ENCODE measurements around the gene ANKS6.

Gene ANKS6

DNA sequence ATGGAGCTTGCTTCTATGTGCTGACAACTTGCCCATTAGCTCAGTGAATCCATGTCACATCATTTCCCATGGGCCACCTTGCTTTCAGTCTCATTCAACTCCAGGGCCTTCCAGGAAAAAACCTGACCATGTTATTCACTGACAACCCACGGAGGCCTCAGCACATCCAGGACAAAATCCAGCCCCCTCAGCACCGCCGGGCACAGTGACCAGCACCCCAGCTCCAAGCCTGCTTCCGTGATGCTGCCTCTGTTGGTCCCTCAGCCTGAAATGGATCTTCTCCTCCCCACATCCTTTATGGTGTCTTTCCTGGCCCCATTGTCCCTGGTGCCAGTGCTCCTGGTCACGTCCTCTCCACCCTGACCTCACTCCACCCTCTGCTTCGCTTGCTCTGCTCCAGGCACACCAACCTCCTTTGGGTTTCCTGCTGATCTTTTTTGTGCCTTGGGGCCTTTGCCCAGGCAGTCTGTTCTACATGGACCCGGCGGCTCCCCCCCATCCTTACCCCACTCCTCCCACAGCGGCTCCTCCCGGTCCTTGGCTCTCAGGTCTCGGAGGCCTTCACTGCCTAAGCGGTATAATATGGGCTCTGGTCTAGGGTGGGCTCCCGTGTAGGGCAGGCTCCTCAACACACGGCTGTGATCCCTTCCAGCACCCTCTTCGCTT is 25.0 kb downstream of the ANKS6 start:
- DNase-seq, result no peak

DNA sequence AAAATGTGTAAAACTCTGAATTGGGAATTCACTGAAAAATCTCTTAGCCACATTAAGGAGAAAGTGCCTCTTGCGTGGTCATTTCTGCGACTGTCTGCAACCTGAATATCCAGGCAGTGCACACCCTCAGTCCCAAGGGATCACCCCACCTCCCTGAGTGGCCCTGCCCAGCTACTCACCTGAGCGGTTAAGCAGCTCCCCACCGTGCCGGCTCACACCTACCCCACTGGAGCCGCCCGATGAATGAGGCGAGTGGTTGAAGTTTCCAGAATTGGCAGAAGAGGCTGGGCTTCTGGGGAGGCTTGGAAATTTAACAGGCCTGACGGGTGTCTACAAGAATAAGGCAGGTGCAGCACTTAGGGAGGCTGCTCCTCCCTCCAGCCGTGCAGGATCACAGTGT is 25.6 kb downstream of the ANKS6 start:
- DNase-seq, result no peak

DNA sequence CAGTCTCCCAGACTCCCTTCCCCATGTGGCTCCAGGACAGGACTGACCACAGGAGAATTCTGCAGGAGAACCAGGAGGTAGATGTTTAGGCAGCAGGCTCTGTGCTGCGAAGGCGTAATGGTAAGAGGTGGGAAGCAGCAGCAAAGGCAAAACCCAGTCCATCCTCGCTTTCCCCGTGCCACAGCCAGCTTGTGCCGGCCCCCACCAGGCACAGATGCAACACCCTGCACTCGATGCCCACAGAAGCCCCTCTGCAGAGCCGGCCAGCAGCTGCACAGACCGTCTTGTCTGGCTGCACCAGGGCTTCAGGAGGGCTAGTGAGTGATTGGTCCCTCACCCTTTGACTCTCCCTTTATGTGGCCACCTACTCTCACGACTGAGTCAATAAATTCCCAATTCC is 28.0 kb downstream of the ANKS6 start:
- no peak for DNase-seq

DNA sequence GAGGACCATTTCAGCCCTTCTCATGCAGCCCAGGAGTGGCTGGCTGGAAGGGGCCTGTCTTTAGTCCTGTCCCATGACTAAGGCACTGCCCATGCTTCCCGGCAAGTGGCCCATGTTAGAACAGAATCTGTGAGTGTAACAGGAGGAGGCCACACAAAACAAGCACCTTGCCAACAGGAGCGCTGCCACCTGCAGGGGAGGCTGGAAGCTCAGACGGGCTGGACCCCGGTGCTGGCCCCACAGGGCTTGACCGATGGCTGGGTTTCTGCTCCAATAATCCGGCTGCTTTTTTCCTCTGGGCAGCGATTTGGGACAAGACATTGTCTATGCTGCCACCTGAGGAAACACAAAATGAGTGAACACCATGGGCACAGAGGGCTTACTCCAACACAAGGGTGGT is 28.4 kb downstream of the ANKS6 start:
- no peak for DNase-seq

DNA sequence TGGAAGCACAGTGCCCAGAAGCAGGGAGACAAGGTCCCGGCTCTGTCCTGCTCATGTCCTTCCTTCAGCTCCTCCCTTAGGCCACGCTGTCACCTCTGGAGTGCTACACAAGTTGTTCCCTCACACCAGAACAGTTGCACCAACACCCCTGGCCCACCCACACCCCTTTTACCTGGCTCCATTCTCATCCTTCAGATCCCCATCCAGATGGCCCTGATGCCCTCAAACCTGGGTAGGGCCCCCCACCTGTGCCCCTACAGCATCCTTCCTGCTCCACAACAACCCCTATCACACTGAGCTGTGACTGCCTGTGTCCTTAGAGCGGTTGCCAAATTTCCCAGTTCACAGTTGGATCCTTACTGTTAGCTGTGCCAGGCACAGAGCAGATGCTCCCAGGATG is 29.2 kb downstream of the ANKS6 start:
- DNase-seq, result no peak

DNA sequence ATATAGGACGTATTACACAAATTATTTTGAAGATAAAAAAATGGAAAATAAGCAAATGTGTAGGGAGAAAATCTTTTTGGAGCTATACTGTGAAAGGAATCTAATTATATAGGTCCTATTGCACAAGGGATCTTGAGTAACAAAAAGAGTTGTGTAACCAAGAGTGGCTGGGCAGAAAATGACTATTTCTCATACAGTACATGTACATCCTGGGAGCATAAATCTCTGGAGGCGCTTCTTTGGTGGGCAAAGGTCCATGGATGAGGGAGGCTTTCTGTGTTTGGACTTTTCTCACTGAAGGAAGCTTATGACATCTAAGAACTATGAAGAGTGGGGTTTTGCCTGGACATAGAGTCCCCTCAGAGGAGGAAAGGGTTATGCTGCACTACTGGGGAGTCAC is 29.8 kb downstream of the ANKS6 start:
- DNase-seq, result peak; percentile 24

DNA sequence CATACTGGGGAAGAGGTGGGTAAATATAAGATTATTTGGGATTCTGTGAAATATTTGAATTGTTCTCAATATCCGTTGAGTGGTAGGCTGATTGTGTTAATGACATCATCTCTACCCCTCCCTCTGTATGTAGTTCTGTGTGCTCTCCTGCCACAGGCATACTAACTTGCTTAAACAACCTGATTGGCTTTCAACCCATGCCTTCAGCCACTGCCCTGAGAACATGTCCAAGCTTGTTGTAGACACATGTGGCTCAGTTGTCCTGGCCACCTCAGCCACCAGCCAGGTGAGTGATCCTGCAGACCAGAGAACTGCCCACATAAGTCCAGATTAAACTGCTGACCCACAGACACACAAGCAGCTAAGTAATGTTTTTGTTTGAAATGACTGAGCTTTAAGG is 31.1 kb downstream of the ANKS6 start:
- DNase-seq, result no peak

DNA sequence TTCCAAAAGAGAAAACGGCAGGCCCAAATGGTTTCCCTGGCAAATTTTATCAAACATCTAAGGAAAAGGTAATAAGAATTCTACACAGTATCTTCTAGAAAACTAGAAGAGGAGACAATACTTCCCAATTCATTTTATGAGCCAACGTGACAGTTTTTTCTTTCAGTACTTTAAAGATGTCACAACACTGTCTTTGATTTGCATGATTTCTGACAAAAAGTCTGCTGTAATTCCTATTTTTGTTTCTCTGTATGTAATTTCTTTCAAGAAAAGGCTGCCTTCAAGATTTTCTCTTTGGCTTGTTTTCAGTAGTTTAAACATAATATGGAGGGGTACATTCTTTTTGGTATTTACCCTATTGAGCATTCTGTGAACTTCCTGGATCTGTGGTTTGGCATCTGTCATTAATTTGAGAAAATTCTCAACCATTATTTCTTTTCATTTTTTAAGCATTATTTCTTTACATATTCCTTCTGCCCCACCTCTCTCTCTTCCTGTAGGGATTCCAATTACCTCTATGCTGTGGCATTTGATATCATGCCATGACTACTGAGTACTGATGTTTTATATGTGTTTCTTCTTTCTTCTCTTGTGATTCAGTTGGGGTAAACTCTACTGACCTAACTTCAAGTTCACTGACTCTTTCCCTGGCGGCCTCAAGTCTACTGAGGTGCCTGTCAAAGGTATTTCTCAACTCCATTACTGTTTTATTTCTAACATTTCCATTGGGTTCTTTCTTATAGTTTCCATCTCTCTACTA is 32.2 kb downstream of the ANKS6 start:
- peak; percentile 41 for DNase-seq

DNA sequence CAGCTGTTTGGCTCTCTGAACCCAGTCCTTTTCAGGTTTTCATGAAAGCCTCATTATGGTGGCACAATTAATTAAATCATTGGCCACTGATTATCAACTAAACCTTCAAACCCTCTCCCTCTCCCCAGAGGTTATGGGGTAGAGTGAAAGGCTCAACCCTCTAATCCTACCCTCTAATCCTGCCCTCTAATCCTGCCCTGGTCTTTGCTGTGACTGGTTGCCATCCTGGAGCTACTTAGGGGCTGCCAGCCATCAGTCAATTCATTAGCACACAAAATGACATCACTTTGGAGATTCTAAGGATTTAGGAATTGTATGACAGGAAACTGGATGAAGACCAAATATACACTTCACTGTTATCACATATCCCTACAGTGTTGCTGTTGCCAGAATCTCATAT is 36.1 kb downstream of the ANKS6 start:
- no peak for DNase-seq

DNA sequence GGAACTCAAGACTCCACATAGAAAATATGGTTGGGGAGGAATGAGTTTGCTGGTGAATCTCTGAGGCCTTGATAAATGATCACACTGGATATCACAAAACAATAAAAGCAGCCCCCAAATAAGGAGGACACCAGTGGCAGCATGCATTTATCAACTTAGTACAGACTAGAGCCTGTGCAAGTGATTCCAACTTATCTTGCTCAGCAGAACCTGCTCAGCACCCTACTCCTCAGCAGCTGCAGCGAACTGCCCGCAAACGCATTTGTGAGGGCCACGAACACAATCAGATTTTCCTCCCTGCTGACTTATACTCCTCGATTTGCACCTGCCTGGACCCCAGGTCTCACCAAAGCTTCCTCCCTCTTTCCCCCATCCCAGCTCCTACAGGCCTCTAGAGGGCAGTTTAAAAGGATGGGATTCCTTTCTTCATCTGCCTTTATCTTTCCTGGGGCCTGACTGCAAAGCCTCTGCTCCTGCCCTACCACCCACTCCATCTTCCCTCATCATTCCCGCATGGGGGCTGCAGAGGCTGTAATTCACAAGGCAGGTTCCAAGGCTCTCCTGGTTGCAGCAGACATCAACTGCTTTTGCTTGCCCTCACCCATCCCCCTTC is 41.2 kb downstream of the ANKS6 start:
- DNase-seq, result no peak

DNA sequence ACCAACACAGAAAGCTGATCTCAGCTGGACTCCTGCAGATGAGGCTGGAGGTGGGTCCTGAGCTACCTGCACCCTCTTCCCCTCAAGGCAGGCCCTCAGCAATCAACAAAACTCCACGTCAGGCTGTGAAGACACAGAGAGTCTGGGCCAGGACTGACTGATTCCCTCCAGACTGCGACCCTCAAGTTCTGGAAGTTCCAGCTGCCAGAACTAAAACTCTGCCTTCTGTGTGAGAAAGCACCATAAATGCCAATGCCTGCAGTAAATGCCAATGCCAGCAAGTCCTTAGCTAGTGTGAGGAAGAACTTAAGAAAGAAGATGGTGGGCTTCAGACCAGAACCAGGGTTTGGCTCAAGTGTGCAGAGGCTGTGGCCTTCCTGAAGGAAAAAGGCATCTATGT is 45.1 kb downstream of the ANKS6 start:
- DNase-seq, result no peak

DNA sequence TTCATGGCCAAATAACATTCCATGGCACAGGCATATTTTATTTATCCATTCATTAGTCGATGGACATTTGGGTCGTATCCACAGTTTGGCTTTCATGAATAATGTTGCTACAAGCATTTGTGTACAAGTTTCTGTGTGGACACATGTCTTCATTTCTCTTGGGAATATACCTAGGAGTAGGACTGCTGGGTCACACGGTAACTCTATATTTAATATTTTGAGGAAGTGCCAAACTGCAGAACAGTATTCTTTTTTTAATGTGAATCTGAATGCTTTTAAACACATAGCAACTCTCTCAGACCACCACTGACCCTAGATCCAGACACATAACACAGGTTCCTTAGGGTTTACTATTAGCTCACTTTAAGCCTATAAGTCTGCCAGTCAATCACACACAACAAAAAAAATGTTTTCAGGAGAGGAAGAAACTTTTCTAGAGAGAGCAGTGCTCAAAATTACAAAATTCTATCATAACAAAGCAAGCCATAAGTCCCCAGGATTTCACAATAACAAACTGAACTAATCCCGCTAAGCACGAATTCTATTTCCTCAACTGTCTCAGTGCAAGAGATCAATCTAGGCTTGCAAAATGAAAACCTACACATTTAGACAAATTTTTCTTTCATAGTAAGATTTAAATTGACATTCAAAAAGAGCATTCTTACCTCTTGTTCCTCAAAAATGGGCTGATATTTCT is 45.8 kb downstream of the ANKS6 start:
- no peak for DNase-seq

DNA sequence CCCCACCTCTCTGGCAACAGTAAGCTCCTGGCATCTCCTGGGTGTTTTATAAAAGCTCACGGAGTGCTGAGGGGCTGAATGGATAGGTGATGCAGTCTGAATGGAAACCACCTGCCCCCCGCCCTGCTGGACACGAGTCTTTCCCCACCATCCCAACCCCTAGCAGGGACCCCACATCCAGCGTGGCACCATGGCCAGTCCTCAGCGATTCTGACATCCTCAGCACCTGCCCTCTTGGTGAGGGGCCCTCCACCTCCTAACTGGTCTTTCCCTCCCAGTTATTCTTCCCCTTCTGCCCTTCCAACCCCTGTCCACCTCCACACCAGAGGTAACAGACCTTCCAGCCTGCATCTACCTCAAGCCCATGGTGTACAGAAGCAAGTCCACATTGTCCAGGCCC is 48.9 kb downstream of the ANKS6 start:
- no peak for DNase-seq

DNA sequence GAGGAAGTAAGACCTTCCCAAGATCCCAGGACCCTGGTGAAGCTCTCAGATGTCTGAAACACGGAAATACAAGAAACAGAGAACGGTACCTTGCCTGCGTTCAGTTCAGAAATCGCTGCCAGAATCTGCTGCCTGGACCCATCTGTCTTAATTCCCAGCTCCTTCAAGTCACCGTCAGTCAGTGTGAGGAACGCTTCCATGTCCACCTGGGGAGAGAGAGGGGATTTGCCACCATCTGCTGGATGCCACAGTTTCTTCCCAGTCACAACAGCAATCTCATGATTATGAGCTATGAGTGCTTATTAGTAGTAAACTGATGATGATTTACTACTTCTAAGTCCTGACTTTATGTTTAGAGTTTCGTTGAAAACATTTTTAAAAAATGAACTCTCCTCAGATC is 50.9 kb downstream of the ANKS6 start:
- no peak for DNase-seq

DNA sequence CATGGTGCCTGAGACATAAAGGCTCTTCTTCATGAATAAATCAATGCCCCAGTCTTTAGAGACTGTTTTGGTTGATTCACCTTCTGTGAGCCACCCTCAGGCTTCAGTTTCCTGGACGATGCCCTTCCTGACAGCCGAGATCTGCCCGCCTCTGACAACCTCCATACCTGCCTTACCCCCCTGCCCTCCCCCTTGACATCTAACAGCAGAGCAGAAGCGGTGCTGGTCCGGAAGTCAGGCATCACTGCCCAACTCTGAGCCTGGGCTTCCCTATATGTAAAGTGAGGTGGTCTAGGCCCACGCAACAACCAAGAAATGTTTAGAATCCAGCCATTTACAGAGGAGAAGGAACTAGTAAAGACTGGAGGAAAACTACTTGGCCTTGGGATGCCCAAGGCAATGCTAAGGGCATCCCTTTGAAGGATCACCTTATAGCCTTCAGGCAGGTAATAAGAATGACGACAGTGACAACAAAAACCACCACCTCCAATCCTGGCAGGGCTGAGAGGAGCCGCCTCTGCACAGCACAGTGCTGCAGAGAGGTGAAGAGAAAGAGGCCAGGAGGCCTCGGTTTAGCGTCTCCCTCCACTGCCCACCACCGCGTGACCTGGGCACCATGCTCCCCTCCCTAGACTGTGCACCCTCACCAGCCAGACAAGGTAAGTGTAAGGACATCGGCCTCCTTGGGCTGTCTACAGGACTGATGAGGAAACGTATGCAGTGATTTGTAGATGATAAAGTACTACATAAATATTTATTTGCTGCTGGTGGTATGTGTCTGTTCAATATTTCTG is 52.3 kb downstream of the ANKS6 start:
- DNase-seq, result no peak

DNA sequence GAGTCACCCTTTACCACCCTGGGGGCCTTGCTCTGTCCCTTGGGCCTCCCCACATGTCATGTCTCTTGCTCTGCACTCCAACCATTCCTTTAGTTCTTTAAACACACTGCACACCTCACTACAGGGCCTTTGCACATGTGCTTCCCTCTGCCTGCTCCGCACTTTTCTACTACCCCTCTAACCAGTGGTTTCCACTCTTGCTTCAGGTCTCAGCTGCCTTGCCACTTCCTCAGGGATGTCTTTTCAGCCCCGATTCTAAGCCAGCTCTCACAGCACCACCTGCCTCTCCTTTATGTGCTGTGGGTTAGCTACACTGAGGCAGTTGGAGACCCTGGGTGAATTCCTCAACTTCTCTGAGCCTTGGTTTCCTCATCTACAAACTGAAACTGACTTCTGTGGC is 53.0 kb downstream of the ANKS6 start:
- DNase-seq, result no peak

DNA sequence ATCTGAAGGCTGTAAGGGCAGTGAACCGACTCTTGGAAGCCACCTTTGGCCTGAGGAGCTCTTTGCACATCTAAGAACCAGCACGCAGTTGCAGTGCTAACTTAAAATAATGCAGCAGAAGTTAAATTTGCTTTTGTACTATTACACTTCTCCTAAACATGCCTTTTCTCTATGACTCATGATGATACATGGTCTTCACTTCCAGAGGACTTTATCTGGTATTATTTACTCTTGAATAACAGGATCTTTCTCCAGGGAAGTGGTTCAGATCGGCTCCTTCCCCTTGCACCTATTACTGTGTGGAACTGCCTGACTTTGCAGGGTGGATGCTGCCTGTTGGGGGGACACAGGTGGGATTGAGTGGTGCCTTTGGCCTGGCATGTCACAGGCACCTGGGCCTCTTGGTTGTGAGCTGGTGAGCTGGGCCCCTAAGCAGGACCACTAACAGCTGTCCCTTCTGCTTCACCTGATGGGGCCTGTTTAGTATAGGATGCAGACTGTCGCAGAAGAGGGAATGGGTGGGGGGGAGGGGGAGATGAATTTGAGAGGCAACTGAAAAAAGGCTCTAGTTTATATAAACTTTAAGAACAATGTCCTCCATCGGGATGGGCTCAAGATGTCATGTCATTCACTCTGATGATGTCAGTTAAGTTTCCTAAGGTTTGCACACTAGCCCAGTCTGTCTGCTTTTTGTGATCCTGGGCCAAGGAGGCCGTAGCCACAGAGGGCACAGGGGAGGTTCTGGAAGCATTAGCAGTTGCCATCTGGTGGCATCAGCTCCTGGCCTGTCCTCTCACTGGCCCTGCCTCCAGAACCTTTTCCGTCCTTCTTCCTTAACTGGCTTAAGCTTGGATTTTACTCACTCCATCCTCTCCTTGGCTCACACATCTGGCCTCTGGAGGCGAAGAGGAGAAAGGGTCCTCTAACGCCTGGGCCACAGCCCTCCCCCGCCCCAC is 53.8 kb downstream of the ANKS6 start:
- DNase-seq, result peak; percentile 37

DNA sequence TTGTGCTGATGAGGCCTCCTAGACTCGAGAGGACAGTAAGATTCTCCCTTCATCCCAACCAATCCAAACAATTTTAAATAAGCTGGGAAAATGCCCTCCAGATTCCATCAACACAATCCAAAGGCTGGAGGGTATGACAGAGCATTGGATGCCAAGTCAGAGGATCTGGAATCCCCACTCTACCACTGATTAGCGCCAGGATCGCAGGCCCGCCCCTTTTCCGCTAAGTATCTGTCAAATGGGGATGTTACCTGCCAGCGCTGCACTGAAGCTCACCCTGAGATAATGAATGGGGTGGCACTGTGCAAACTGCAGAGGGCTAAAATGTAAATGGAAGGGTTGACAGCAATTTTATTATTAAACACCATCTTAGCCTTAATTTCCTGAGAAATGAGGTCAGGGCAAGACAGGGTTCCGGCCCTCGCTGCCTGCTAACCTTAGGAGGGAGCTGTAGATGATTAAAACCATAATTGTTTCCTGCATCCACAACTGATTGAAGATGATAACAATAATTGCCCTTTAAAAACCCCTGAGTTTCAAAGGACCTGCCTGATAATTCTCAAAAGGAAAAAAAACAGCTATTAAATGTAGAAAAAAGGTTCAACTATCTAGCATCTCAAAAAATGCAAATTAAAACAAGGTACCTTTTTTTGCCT is 56.0 kb downstream of the ANKS6 start:
- DNase-seq, result no peak

DNA sequence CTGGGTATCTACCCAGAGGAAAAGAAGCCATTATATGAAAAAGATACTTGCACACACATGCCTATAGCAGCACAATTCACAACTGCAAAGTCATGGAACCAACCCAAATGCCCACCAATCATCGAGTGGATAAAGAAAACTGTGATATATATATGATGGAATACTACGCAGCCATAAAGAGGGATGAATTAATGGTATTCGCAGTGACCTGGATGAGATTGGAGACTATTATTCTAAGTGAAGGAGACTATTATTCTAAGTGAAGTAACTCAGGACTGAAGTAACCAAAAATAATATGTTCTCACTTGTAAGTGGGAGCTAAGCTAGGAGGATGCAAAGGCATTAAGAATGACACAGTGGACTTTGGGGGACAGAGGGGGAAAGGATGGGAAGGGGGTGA is 57.6 kb downstream of the ANKS6 start:
- no peak for DNase-seq

DNA sequence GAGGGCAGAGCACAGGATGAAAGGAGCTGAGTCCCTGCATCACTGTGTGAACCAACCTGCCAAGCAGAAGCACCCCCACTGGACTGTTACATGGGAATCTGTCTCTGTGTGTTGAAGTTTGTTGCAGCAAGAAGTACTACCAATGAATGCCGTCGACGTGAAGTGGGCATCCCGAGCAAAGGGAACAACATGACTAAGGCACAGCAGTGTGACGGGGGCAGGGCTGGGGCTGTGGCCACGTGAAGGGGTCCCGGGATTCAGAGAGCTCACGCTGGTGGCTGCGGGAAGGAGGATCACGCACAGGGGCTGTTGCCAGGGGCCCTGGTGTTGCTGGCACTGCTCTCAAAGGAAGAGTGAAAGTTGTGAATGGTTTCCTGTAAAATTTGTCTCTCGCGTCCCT is 60.1 kb downstream of the ANKS6 start:
- DNase-seq, result peak; percentile 5

DNA sequence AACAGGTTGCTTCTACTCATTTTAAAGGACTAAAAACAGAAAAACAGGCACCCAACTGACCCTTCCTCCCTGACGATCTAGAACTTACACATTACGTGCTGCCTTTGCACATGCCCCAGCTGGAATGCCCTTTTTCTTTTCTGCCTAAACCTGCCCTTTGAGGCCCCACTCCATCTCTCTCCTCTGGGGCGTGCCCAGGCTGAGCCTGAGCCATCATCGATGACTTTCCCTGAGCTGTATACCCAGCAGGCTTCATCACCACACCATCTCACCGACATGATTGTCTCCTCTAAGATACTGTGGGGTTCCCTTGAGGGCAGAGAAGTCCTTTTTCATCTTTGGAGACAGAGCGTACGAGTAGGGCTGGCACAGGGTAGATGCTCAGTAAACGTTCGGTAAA is 63.6 kb downstream of the ANKS6 start:
- DNase-seq, result no peak

All from fibroblast of skin of abdomen (primary cell).